Measurements from ENCODE around the gene SLCO2A1.

SLCO2A1 gene

GRCh38 chr3:133894353-133895207 lies 135.1 kb downstream of the SLCO2A1 start:
- no peak for DNase-seq

- no peak for DNase-seq
Observed at GRCh38 chr3:133893683-133894352, 135.9 kb downstream of the SLCO2A1 start.

GRCh38 chr3:133892541-133893231 lies 137.0 kb downstream of the SLCO2A1 start:
- DNase-seq: no peak

GRCh38 chr3:133891662-133892378 lies 137.9 kb downstream of the SLCO2A1 start:
- DNase-seq: no peak

GRCh38 chr3:133890972-133891644 lies 138.6 kb downstream of the SLCO2A1 start:
- no peak for DNase-seq

- no peak for DNase-seq
Observed at GRCh38 chr3:133890037-133890436, 139.7 kb downstream of the SLCO2A1 start.

GRCh38 chr3:133888726-133889340 lies 140.9 kb downstream of the SLCO2A1 start:
- DNase-seq: no peak

- no peak for DNase-seq
Observed at GRCh38 chr3:133887803-133888703, 141.7 kb downstream of the SLCO2A1 start.

- no peak for DNase-seq
Observed at GRCh38 chr3:133887074-133887802, 142.5 kb downstream of the SLCO2A1 start.

- no peak for DNase-seq
Observed at GRCh38 chr3:133886031-133886722, 143.5 kb downstream of the SLCO2A1 start.

GRCh38 chr3:133884887-133885711 lies 144.6 kb downstream of the SLCO2A1 start:
- no peak for DNase-seq

- DNase-seq: no peak
Observed at GRCh38 chr3:133884054-133884886, 145.5 kb downstream of the SLCO2A1 start.

GRCh38 chr3:133883641-133884040 lies 146.1 kb downstream of the SLCO2A1 start:
- no peak for DNase-seq

GRCh38 chr3:133882986-133883586 lies 146.6 kb downstream of the SLCO2A1 start:
- DNase-seq: no peak

GRCh38 chr3:133881939-133882825 lies 147.5 kb downstream of the SLCO2A1 start:
- peak; percentile 13 for DNase-seq

GRCh38 chr3:133881492-133881891 lies 148.2 kb downstream of the SLCO2A1 start:
- DNase-seq: no peak

Data from CD4-positive, alpha-beta T cell treated with Interleukin-10 for 1 hour (primary cell).